PC-9 (cell line): ENCODE measurements around the gene TMPRSS12.

Experiments used
- EZH2 ChIP-seq: fragments of 200-600 bp; sonication (generic); IDR thresholded peaks from 2 replicates; pipeline ENCODE4 v1.8.0; 2017; ENCODE audit warnings: antibody characterized with exemption, low read depth
- TF ChIP-seq, protein P1 (sequence below): fragments of 200-600 bp; sonication (generic); conservative IDR thresholded peaks from 2 replicates; pipeline ENCODE4 v1.6.1; 2017; ENCODE audit warnings: mixed run types, antibody characterized with exemption, mild to moderate bottlenecking, moderate library complexity

DNA sequence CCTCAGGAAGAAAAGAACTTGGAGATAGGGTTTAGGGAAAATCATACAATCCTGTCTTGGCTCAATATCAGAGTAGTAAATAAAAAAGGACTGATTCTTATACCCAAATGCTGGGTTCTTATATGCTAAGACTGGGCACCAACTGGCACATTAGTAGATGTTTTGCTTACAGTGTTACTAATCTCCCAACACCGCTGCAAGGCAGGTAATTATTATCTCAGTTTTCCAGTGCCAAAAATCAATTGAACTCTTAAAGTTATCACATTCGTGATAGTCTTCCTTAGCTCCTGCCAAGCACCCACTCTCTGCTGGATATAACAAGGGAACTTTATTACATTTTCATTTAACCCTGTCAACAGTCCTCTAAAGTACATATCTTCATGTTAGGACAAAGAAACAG, 84.6 kb downstream of the TMPRSS12 start:
- TF ChIP-seq, protein P1, sequence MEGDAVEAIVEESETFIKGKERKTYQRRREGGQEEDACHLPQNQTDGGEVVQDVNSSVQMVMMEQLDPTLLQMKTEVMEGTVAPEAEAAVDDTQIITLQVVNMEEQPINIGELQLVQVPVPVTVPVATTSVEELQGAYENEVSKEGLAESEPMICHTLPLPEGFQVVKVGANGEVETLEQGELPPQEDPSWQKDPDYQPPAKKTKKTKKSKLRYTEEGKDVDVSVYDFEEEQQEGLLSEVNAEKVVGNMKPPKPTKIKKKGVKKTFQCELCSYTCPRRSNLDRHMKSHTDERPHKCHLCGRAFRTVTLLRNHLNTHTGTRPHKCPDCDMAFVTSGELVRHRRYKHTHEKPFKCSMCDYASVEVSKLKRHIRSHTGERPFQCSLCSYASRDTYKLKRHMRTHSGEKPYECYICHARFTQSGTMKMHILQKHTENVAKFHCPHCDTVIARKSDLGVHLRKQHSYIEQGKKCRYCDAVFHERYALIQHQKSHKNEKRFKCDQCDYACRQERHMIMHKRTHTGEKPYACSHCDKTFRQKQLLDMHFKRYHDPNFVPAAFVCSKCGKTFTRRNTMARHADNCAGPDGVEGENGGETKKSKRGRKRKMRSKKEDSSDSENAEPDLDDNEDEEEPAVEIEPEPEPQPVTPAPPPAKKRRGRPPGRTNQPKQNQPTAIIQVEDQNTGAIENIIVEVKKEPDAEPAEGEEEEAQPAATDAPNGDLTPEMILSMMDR = no peak
- TF ChIP-seq EZH2 = no peak
